NCI-H446 (cell line): ENCODE measurements around the gene ASB8.

Experiments
- DNase-seq, 2 experiments: peaks; one replicate each; lab custom pipeline; 2025; lab: John Stamatoyannopoulos, UW

Gene ASB8, protein sequence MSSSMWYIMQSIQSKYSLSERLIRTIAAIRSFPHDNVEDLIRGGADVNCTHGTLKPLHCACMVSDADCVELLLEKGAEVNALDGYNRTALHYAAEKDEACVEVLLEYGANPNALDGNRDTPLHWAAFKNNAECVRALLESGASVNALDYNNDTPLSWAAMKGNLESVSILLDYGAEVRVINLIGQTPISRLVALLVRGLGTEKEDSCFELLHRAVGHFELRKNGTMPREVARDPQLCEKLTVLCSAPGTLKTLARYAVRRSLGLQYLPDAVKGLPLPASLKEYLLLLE

GRCh38 chr12:48157018-48157888, at the start of gene ASB8:
Gene ASB8, minus strand, starts transcription at chr12:48157515. Its CDS starts 4,019 bp downstream, at chr12:48153496.
- peak; percentile 90 to 98 for DNase-seq

DNA sequence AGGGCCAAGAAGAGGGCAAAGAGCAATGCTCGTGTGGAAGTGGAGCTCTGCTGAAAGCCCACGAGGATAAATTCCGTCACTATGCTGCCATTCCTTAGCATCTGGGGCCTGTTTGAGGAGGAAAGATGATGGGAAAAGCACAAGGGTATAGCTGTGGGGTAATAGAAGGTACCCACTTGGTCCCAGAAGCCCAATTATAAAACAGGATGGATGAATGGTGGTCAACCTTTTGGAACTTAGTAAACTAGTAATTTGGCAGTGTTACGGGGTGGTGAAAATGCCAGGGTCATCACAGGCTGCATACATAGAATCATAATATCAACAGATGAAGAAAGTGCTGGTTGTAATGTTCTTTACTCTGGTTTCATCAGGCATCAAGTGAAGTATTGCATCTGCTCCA, 45.9 kb upstream of the ASB8 start, which contains the start of gene OR10AD1:
Gene OR10AD1 (minus strand): TSS at position 101 of the 400 bp plus-strand sequence. CDS start 0 bp downstream, at position 101.
- no peak for DNase-seq

- DNase-seq: no peak
These were observed 45.5 kb upstream of the ASB8 start for GRCh38 chr12:48202766-48203165.

DNA sequence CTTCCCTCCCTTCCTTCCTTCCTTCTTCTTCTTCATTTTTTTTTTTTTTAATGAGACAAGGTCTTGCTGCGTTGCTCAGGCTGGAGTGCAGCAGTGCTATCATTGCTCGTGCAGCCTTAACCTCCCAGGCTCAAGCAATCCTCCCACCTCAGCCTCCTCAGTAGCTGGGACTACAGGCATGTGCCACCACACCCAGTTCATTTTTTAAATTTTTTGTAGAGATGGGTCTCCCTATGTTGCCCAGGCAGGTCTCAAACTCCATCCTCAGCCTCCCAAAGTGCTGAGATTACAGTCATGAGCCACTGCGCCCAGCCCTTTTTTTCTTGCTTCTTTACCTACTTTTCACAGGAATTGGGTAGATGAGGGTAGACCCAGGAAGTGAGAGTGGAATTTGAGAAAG, 44.2 kb upstream of the ASB8 start:
- no peak for DNase-seq

DNA sequence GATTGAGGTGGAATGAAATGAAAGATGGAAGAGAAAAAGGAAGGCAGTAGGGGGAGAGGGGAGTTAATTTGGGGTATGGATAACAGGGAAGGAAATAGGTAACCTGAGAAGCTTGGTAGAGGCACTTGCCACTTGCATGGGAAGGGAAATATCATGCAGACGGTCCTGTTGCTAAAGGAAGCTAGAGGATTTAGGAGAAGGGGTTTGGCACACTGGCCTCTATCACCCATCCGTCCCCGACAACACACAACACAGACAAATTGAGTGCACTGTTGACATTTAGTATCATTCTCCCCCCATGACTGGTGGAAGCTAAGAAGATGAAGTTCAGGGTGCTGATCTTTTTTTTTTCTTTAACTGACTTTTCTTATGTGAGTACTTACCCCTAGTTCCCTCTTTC, 43.8 kb upstream of the ASB8 start:
- no peak for DNase-seq

DNA sequence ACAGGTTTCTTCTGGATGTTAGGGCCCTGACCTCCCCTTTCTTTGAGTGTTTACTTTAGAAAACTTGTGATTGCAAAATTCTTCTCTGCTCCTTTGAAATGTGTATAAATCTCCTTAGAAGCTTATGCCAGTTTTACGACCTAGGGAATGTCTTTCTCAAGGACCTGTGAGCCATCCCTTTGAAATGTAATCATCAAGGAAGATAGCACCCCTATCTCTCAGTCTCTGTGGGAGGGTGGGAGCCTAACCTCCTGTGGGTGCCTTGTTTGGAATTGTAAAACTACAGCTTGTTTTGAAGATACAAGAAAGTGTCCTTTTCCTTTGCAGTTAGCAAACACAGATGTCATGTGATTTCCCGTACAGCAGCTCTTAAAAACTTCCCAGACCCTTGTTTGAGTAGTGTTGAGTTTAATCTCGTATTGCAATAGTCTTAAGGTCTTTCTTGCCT, 42.5 kb upstream of the ASB8 start:
- DNase-seq: no peak

DNA sequence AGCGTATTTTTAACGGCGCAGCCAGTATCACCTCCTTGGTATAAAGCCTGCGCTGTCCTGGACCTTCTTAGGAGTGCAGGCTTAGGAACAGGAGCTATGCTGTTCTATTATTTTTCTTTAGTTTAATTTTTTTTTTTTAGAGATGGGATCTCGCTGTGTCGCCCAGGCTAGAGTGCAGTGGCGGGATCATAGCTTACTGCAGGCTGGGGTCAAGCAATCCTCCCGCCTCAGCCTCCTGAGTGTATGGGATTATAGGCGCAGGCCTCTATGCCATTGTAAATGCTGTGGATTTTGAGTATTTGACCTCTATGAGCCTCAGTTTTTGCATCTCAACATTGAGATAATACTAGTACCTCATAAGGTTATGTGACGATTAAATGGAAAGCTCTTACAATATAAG, 41.7 kb upstream of the ASB8 start:
- no peak for DNase-seq

GRCh38 chr12:48198672-48198971, 41.3 kb upstream of the ASB8 start:
- DNase-seq: no peak

DNA sequence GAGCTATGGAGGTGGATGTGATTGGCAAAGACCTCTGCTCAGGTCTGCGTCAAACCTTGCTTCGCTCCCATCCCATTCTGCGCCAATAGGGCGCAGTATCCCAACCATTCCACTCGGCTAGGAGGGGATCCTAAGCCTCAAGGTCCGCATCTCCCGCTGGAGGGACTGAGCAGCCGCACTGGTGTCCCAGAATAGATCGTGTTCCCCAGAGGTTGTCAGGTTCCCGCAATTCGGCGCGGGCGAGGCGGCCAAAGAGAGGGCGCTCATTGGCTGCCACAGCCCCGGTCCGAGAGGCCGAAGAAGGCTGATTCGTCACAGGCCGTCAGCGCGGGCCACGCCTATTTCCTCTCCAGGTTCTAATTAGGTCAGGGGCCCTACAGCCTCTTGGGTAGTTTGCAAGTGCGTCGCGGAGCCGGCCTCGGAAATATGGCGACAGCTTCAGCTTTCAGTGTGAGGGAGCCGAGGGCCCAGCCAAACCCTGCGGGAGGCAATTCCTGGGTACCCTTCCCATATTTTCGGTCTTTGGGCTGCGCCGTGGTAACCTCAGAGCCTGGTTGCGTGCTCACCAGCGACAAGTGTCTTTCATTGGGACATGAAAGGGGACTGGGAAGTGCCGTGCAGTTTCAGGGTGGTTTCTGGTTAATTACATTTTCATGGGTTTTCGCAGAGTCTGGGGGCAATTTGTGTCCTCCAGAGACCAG, 40.8 kb upstream of the ASB8 start:
- peak; percentile 2 to 49 for DNase-seq

GRCh38 chr12:48197549-48197970, 40.2 kb upstream of the ASB8 start:
- DNase-seq: no peak

DNA sequence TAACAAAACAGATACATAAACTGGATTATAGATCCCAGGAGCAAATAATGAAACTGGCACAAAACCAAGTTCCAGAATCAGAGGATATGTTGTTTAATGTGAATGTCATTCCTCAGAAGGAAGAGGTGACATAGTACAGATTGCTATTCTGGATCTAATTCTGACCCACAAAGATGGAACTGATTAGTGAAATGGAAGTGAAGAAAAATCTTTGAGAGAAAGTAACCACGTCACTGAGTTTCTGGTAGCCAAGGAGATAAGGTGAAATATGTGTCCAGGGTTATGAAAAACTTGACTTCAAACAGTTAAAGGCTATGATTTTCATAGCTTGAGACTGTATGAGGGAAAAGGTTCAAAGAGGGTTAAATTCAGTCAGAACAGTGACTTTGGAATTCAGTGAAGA, 37.5 kb upstream of the ASB8 start:
- no peak for DNase-seq

GRCh38 chr12:48193623-48194022, 36.3 kb upstream of the ASB8 start:
- no peak for DNase-seq

- no peak for DNase-seq
These were observed 35.5 kb upstream of the ASB8 start for GRCh38 chr12:48192861-48193260.

- DNase-seq: no peak
These were observed 33.8 kb upstream of the ASB8 start for GRCh38 chr12:48191096-48191495.

GRCh38 chr12:48189331-48190125, 32.2 kb upstream of the ASB8 start:
- peak; percentile 21 to 58 for DNase-seq

DNA sequence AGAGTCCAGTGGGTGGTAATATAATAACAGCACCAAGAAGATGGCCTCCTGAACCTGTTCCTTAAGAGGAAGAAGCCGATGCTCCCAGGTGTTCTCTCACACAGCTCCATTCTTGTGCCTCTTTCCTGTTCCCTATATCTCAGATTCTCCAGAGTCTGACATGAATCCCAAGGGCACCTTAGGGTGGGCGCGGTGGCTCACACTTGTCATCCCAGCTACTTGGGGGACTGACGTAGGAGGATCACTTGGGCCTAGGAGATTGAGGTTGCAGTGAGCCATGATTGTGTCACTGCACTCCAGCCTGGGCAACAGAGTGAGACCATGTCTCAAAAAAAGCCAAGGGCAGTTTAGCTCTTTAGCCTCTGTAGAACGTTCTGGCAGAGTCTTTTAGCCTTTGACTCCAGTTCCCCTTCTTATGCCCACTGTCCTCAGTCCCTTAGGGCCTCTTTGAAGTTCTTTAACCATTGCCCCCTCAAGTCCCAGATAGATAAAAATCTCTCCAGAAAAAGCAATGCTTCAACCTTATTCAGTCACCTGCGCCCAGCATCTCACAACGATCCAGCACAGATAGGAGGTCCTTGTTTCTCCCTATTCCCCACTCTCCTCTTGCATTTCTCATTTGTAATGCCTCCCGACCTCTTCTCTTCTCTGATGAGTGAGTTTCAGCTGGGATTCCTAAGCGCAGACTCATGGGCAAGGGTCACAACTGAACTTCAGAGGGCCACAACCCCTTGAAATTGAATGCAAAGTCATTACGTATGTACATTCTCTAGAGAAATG, 30.8 kb upstream of the ASB8 start:
- no peak for DNase-seq

DNA sequence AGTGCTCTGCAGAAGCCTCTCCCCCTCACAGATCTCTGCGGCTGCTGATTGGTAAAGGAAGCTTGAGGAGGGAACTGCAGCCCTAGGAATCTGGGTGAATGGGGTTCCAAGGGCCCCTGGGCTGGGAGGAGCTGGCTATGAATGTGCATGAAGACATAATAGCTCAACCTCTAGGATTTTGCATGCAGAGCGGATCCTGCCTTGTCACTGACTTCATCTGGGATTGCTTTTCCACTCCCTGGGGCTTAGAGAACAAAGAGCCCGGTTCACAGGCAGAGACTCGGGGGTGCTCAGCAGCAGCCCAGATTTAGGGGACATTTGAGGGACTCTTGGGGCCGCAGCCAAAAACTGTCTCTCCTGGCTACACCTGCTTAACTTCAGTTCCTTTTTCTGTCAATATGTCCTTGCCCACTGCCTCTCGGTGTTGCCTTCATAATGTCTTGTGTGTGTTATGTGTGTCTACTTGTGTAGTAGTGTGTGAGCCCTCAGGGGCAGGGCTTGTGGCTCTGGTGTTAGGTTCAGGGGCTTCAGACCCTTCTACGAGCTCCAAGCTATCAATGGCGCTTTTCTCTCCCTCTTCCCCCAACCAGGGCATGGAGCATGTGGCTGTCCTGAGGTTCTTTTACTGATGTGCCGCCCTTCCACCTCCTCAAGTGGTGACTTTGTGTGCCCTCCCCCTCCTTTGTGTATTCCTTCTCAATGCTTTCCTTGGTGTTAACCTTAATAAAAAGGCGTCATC, 28.0 kb upstream of the ASB8 start:
- no peak for DNase-seq

- DNase-seq: no peak
These were observed 27.2 kb upstream of the ASB8 start for GRCh38 chr12:48184549-48184922.

- no peak for DNase-seq
These were observed 26.7 kb upstream of the ASB8 start for GRCh38 chr12:48183876-48184548.
